Stimulated activated CD4-positive, alpha-beta T cell treated with anti-CD3 and anti-CD28 coated beads, Interleukin-12 subunit alpha, Interleukin-12 subunit beta, amount 100 ng/mL, for 48 hours (primary cell): ENCODE measurements around the gene SRCAP.

ENCODE experiments used
- DNase-seq, 3 donors: peaks; one replicate each; pipeline ENCODE4 v3.0.0-alpha.2; 2020; ENCODE audit warnings: low read depth in 2 of 3, low spot score in 1 of 3

SRCAP gene

DNA sequence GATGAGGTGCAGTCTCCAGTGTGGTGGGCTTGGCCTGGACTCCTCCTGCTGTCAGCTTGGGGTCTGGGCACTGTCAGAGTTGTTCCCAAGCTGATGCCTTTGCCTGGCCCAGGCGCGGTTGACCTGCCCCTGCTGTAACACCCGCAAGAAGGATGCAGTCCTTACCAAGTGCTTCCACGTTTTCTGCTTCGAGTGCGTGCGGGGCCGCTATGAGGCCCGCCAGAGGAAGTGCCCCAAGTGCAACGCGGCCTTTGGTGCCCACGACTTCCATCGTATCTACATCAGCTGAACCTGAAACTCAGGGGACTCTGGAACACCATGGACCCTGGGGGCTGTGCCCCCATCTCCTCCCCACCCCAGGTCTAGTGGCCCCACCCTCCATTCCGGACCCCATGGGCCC is 74.9 kb downstream of the SRCAP start:
- DNase-seq: no peak

DNA sequence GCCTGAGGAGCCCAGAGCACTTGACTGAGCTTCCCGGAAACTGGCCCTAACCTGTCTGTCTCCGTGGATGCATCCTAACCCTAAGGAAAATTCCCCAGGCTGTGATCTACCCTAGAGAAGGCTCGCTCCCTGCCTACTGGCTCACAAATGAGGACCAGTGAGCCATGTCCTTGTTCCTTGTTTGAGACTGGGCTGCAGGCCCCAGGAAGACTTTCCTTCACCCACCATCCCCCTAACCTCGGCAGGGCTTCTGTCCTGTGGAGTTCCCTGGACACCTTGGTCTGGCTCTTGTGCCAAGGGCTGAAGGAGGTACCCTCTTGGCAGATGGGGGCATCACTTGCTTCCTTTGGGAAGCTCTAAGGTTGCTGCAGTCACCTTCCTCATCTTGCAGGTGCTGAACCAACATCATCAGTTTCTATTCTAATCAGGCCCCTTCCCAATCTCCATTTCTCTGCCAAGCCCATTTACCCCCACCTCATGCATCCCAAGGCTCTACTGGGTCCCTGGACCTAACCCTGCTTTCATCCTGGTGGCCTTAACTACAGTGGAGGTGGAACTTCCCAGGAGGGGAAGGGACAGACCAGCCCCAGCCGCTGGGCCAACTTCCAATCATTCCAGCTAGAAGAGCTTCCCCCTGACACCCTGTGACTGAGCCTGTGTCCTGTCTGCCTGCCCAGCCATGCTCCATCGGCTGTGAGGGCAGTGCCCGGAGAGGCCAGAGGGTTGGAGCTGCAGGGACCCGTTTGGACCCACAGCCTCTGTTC is 75.6 kb downstream of the SRCAP start:
- no peak for DNase-seq

DNA sequence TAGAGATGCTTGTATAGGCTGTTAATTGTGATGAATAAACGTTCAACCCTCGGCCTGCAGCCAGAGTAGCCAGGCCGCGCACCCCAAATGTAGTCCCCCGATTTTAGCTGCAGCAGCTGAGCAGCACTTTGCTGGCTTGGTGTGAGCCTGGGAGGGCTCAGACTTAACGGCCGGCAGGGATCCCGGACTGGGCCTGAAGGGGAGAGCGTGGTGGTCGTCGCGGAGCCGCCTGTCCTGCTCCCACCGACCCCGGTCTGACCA is 76.1 kb downstream of the SRCAP start:
- no peak for DNase-seq

DNA sequence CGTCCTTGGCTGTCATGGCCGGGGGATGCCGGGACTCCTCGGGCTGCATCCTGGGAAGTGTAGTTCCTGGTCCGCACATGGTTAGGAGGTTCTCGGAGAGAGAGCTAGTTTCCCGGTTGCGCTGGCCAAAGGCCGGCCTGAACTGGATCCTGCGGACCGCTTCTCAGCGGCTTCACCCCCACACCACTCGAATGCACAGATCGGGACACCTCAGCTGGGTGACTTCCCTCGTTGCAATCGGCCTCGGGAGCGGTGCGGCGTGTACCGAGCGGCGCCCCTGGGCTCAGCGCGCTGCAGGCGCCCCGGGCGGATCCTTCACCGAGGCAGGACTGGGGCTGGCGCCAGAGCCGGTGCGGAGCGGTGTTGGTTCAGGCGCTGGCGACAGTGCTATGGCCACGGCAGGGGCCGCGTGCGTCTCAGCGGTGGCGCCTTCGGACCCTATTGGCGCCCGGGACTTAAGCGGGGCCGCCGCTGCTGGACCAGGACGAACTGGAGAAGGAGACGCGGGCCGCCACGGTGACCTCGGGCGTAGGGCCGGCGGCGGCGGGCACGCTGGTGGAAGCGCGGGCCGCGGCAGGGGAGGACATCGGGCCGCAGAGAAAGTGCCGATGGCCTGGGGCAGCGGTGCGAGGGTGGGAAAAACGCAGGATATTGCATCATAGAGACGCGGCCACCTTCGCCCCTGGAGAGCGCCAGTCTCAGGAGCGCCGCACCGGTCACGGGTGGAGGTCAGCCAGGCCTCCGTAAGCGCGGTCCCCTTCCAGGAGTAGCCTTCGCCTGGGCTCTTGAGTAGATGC is 76.6 kb downstream of the SRCAP start:
- DNase-seq: peak; percentile 58 to 65 (median 58)

GRCh38 chr16:30777591-30778297 is 78.8 kb downstream of the SRCAP start:
- DNase-seq: no peak

GRCh38 chr16:30778549-30779244 is 79.7 kb downstream of the SRCAP start:
- no peak for DNase-seq

DNA sequence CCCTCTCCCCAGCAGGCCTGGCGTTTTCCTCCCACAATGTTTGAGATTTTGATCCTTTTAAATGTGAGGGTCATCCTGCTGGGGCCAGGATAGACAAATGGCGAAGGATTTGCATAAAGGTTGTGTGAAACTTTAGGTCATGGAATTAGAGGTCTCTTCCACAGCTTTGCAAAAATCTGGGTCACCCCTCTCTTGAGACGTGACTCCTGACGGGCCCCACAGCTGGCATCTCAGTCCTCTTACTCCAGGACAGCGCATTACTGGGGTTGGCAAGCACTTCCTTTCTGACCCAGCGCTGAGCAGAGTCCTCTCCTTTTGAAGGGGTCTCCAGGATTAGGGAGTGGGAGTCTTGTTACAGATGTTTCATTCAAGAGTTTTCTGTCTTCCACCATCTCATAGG is 80.6 kb downstream of the SRCAP start:
- no peak for DNase-seq

- no peak for DNase-seq
Measured at GRCh38 chr16:30780021-30780420, 81.0 kb downstream of the SRCAP start.

- no peak for DNase-seq
Measured at GRCh38 chr16:30780549-30780948, 81.6 kb downstream of the SRCAP start.

- DNase-seq: no peak
Measured at GRCh38 chr16:30782486-30783279, 83.7 kb downstream of the SRCAP start.

DNA sequence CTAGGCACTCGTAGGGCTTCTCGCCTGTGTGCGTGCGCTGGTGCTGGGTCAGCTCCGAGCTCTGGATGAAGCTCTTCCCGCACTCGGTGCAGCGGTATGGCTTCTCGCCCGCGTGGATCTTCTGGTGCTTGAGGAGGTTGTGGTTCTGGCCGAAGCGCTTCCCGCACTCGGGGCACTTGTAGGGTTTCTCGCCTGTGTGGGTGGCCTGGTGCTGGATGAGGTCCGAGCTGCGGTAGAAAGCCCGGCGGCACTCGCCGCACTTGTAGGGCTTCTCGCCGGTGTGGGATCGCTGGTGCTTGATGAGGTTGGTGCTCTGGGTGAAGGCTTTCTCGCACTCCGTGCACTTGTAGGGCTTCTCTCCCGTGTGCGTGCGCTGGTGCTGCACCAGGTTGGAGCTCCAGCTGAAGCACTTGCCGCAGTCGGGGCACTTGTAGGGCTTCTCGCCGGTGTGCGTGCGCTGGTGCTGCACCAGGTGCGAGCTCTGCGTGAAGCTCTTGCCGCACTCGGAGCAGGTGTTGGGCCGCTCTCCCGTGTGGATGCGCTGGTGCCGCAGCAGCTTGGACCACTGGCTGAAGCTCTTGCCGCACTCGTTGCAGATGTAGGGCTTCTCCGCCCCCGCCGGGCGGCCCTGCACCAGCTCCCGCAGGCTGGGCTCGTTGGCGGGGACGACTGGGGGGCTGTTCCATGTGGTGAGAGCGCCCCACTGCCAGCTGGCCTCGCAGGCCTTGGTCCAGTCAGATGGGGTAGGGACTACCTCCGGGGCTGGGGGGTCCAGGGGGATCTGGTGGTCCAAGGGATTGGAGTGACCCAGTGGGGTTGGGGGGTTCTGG is 84.5 kb downstream of the SRCAP start:
- DNase-seq: no peak

DNA sequence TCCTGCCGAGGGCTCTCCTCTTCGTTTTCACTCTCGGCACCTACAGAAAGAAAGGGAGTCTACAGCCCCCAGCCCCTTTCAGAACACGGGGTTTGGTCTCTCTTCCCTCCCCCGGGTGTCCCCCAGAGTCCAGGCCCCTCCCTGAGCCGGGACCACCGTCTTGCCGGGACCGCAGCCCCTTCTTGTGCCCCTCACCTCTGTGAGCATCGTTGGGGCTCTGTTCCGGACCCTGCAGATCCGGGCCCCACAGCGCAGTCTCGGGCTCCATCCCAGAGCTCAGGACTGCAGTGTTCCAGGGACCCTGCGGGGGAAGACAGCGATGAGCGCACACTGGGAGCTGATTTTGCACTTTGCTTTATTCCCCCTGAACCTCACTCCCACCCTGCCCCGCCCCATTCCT is 85.2 kb downstream of the SRCAP start:
- DNase-seq: no peak

DNA sequence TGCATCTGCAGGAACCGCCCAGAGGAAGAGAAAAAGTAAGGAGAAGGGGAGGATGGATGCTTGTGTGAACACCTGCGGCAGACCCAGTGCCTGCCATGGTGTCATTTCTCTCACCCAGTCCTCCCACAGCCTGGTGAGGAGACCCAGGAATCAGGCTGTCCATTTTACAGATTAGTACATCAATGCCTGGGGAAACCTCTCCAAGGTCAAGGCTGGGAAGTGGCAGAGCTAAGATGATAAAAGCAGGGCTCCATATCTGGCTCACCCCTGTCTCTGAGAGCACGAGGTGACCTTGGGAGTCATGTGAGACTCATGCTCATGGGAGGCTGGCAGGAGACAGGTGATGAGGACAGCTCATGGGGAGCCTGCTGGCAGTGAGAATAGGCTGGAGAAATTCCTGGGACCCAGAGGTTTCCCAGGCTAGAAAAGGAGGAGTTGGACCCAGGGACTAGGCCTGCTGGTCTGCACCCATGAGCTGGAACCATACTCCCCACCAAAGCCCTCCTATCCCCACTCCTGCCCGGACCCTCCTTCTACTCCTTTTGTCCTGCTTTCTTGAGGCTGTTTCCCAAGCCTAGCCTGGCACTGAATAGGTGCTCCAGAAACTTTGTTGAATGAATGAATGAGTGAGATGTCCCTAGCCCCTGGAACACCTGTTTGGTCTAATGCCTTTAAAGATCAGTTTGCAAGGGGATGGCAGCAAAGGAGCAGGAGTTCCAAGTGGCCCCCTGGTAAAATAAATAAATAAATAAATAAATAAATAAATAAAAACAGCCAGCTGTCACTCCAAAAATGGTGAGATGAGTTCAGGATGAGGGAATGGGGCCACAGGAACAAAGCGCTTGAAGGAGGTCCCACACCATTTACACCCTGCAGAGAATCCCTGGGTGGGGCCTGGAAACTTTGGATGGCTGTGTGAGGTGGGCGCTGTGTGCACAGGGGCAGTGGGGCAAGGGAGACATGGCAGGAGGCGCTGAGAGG is 86.4 kb downstream of the SRCAP start:
- no peak for DNase-seq

- no peak for DNase-seq
Measured at GRCh38 chr16:30786115-30786935, 87.4 kb downstream of the SRCAP start.

DNA sequence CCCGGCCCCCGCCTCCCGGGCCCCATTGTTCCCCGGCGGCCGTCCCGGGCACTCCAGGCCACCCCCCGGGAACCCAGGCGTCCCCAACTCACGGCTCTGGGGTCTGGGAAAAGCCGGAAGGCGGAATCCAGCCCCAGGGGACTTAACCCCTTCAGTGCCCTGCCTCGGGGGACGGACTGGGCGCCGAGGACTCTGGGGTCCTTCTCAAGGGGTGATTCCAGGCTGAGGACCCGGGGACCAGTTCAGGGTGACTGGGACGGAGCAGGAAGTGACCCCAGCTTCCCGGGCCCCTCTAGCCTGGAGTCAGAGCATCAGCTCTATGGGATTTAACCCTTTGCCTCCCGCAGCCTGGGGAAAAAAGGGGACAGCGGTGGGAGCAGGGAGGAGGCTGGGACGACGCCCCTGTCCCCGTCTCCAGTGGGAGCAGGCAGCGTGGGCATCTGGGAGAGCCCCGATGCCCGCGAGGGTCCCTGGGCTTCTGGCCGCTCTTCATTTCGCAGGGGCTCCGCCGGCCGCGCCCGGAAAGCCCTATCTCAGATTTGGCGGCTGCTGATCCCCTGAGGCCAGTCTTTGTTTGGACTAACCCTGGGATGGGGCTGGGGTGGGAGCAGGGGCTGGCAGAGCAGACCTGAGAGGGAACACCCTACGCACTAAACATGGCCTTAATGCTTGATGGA is 88.1 kb downstream of the SRCAP start, which contains the start of gene ZNF629:
ZNF629 (minus strand) TSS at position 270 of the 677 bp plus-strand sequence. CDS start 2,723 bp downstream, outside the sequence.
- DNase-seq: no peak

GRCh38 chr16:30787613-30788378 is 88.8 kb downstream of the SRCAP start:
- DNase-seq: no peak
